GM12865 (cell line): Measurements from ENCODE around the gene BRSK1.

Experiments used
- DNase-seq: peaks from one replicate; pipeline ENCODE4 v3.0.0; 2010; ENCODE audit warnings: low read depth
- H3K4me3 ChIP-seq: 2 replicates; pipeline ENCODE4 v1.5.1; 2011; ENCODE audit warnings: mild to moderate bottlenecking, low read depth, low read length, control low read depth
- CTCF ChIP-seq: IDR thresholded peaks from 2 replicates; pipeline ENCODE4 v1.5.1; 2011; ENCODE audit warnings: low read length, control low read depth, low read depth, inconsistent platforms; ENCODE audit not compliant: insufficient read depth; ENCODE audit errors: missing control alignments

The BRSK1 gene

GRCh38 chr19:55283548-55284377 is at the start of gene BRSK1:
Gene BRSK1 (plus strand): TSS chr19:55283997. CDS start chr19:55284443, 446 bp downstream.
- DNase-seq: no peak
- no peak within 1 kb of the TSS for H3K4me3 ChIP-seq
- TF ChIP-seq CTCF: no peak

GRCh38 chr19:55238030-55238429 is 45.8 kb upstream of the BRSK1 start:
- no peak for DNase-seq
- no peak for TF ChIP-seq CTCF
- H3K4me3 ChIP-seq: no peak overlapping the region

- H3K4me3 ChIP-seq: no peak overlapping the region
- TF ChIP-seq CTCF: no peak
- DNase-seq: no peak
Observed at GRCh38 chr19:55239004-55239403, 44.8 kb upstream of the BRSK1 start.

GRCh38 chr19:55240713-55241020 is 43.1 kb upstream of the BRSK1 start:
- DNase-seq: no peak
- TF ChIP-seq CTCF: no peak
- H3K4me3 ChIP-seq: no peak overlapping the region

- no peak overlapping the region for H3K4me3 ChIP-seq
- DNase-seq: no peak
- TF ChIP-seq CTCF: no peak
Observed at GRCh38 chr19:55241143-55241934, 42.5 kb upstream of the BRSK1 start.

- DNase-seq: no peak
- H3K4me3 ChIP-seq: no peak overlapping the region
- TF ChIP-seq CTCF: no peak
Observed at GRCh38 chr19:55241935-55242464, 41.8 kb upstream of the BRSK1 start.
